ENCODE data around the gene SPAG17. TPM values are rescaled to one million over a fixed set of nuclear protein-coding genes. Genes with fewer than 3 reads are reported as not detected.

The SPAG17 gene
- total and polyA plus RNA-seq, 2 donors (not counting 1 experiment from before 2014, with no cell fraction given): not detected

DNA sequence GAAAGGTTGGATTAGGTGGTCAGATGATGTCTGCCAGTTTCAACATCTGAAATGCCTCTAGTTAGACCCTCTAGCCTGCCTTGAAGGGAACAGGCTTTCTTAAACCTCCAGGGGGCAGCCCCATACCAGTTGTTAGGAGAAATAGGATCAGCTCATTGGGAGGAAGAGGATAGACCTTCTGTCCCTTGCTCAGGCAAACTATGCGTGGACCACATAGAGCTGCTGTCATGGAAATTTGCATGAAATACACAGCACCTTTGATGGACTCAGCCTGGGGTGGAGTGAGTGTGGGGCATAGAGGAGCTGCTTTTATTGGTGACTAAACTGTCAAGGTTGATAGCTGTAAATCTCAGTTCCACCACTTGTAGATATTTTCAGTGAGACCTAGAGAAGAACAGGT lies 38.4 kb upstream of the SPAG17 start:
- POLR2A ChIA-PET: no interaction called here
- Mint-ChIP-seq H3K27me3 (no peaks in the 10 kb centered on the region), H3K9me3 (ENCODE audit: insufficient read depth) (no peaks in the 10 kb centered on the region), H3K27ac (no peak overlapping the region), H3K4me1 (no peaks in the 10 kb centered on the region), H3K4me3 (no peak overlapping the region)
- no peak for TF ChIP-seq EZH2 (IDR thresholded peaks at IDR 0.05; ENCODE audit: borderline replicate concordance, insufficient read depth, low read depth, low read length, poor library complexity, severe bottlenecking)
- TF ChIP-seq, protein P1, sequence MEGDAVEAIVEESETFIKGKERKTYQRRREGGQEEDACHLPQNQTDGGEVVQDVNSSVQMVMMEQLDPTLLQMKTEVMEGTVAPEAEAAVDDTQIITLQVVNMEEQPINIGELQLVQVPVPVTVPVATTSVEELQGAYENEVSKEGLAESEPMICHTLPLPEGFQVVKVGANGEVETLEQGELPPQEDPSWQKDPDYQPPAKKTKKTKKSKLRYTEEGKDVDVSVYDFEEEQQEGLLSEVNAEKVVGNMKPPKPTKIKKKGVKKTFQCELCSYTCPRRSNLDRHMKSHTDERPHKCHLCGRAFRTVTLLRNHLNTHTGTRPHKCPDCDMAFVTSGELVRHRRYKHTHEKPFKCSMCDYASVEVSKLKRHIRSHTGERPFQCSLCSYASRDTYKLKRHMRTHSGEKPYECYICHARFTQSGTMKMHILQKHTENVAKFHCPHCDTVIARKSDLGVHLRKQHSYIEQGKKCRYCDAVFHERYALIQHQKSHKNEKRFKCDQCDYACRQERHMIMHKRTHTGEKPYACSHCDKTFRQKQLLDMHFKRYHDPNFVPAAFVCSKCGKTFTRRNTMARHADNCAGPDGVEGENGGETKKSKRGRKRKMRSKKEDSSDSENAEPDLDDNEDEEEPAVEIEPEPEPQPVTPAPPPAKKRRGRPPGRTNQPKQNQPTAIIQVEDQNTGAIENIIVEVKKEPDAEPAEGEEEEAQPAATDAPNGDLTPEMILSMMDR (IDR thresholded peaks at IDR 0.05): no peak
- no peaks in the 10 kb centered on the region for H3K4me1 ChIP-seq (ENCODE audit: control insufficient read depth in 2 of 2, insufficient read depth in 2 of 2, low read length in 2 of 2)
- H2AFZ ChIP-seq (ENCODE audit: insufficient read depth, low read depth, low read length, poor library complexity, severe bottlenecking): no peak overlapping the region
- intact Hi-C loops (cut with micrococcal nuclease): no loop called here
- H3K79me2 ChIP-seq (ENCODE audit: control insufficient read depth, insufficient read depth, low read length): no peaks in the 10 kb centered on the region
- no peaks in the 10 kb centered on the region for H3K36me3 ChIP-seq (replicated peaks in 1 of 2; ENCODE audit: control extremely low read depth in 1 of 2, control insufficient read depth in 1 of 2, extremely low read depth in 1 of 2, insufficient read depth in 2 of 2, low read length in 1 of 2)
- no peaks in the 10 kb centered on the region for H4K20me1 ChIP-seq (ENCODE audit: control insufficient read depth, insufficient read depth, low read length, poor library complexity, severe bottlenecking)
- 44% methylated on average over 1 of the region's 1 CpG for WGBS (ENCODE audit: insufficient coverage)
- CTCF ChIA-PET: interaction anchor here (1.6 kb wide), 1 partner anchor 785 kb away, joined by 8 read pairs; no protein-coding TSS in a partner anchor
- no peak overlapping the region for H3K27ac ChIP-seq (ENCODE audit: low read length in 2 of 2)
- ATAC-seq (ENCODE audit: low read depth): no peak
- no peaks in the 10 kb centered on the region for H3K27me3 ChIP-seq (replicated peaks in 1 of 4; ENCODE audit: control extremely low read depth in 1 of 4, control insufficient read depth in 3 of 4, insufficient read depth in 4 of 4, low read length in 3 of 4)
- H3K9me3 ChIP-seq (ENCODE audit: control extremely low read depth in 1 of 3, control insufficient read depth in 2 of 3, insufficient read depth in 1 of 3, low read length in 2 of 3): no peaks in the 10 kb centered on the region
- H3K4me2 ChIP-seq (replicated peaks; ENCODE audit: low read depth, low read length, poor library complexity, severe bottlenecking): no peak overlapping the region
- no peak overlapping the region for H3K4me3 ChIP-seq (ENCODE audit: control extremely low read depth in 1 of 5, extremely low read depth in 1 of 5, insufficient read depth in 1 of 5, low read depth in 2 of 5, low read length in 4 of 5)
- no peak overlapping the region for H3K9ac ChIP-seq (ENCODE audit: low read length)
- no peak for DNase-seq

DNA sequence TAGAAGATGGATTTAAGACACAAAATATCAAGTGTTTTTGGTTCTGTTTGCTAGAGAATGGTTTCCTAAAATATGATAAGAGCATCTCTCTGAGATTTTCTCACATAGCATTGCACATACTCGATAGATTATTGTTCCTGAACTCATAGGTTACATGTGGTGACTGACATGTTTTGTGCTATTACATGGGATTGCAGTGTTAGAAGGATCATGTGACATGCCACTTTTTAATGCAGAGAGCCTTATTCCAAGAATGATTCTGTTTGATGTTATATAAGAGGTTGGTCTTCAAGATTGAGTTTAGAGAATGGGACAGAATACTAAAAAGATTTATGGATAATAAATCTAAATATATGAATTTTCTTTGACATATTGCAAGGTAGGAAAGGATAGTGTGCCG lies 34.4 kb upstream of the SPAG17 start:
- H3K9me3 ChIP-seq (ENCODE audit: control extremely low read depth in 1 of 3, control insufficient read depth in 2 of 3, insufficient read depth in 1 of 3, low read length in 2 of 3): no peaks in the 10 kb centered on the region
- Mint-ChIP-seq H3K4me3 (no peak overlapping the region), H3K27me3 (peaks cover 9% of the 10 kb centered on the region), H3K9me3 (ENCODE audit: insufficient read depth) (no peaks in the 10 kb centered on the region), H3K27ac (no peak overlapping the region), H3K4me1 (no peaks in the 10 kb centered on the region)
- no peak overlapping the region for H3K4me3 ChIP-seq (ENCODE audit: control extremely low read depth in 1 of 5, extremely low read depth in 1 of 5, insufficient read depth in 1 of 5, low read depth in 2 of 5, low read length in 4 of 5)
- WGBS (ENCODE audit: insufficient coverage): no CpG with 5 or more reads among the region's 2 CpGs
- POLR2A ChIA-PET: no interaction called here
- no peaks in the 10 kb centered on the region for H3K79me2 ChIP-seq (ENCODE audit: control insufficient read depth, insufficient read depth, low read length)
- H3K36me3 ChIP-seq (replicated peaks in 1 of 2; ENCODE audit: control extremely low read depth in 1 of 2, control insufficient read depth in 1 of 2, extremely low read depth in 1 of 2, insufficient read depth in 2 of 2, low read length in 1 of 2): no peaks in the 10 kb centered on the region
- no peaks in the 10 kb centered on the region for H3K27me3 ChIP-seq (replicated peaks in 1 of 4; ENCODE audit: control extremely low read depth in 1 of 4, control insufficient read depth in 3 of 4, insufficient read depth in 4 of 4, low read length in 3 of 4)
- no peak overlapping the region for H3K27ac ChIP-seq (ENCODE audit: low read length in 2 of 2)
- TF ChIP-seq, protein P1 (IDR thresholded peaks at IDR 0.05): no peak
- TF ChIP-seq EZH2 (IDR thresholded peaks at IDR 0.05; ENCODE audit: borderline replicate concordance, insufficient read depth, low read depth, low read length, poor library complexity, severe bottlenecking): no peak
- no peaks in the 10 kb centered on the region for H4K20me1 ChIP-seq (ENCODE audit: control insufficient read depth, insufficient read depth, low read length, poor library complexity, severe bottlenecking)
- ATAC-seq (ENCODE audit: low read depth) (no peak), DNase-seq (no peak)
- no peak overlapping the region for H3K9ac ChIP-seq (ENCODE audit: low read length)
- no peak overlapping the region for H3K4me2 ChIP-seq (replicated peaks; ENCODE audit: low read depth, low read length, poor library complexity, severe bottlenecking)
- intact Hi-C loops (cut with micrococcal nuclease): no loop called here
- H3K4me1 ChIP-seq (ENCODE audit: control insufficient read depth in 2 of 2, insufficient read depth in 2 of 2, low read length in 2 of 2): no peaks in the 10 kb centered on the region
- no peak overlapping the region for H2AFZ ChIP-seq (ENCODE audit: insufficient read depth, low read depth, low read length, poor library complexity, severe bottlenecking)
- CTCF ChIA-PET: no interaction called here

Measured in B cell (primary cell).